IPS DF 4.7 (cell line): ENCODE measurements around the gene TEX54.
"Not testable (repeated sequence)": the region's sequence is repeated elsewhere in the genome, so short reads cannot be mapped to it uniquely, and the experiment has no call there.

Experiments
- DNase-seq: peaks from one replicate; pipeline ENCODE4 v3.0.0-alpha.2; 2013; ENCODE audit warnings: low spot score; ENCODE audit errors: extremely low read depth

Gene TEX54

DNA sequence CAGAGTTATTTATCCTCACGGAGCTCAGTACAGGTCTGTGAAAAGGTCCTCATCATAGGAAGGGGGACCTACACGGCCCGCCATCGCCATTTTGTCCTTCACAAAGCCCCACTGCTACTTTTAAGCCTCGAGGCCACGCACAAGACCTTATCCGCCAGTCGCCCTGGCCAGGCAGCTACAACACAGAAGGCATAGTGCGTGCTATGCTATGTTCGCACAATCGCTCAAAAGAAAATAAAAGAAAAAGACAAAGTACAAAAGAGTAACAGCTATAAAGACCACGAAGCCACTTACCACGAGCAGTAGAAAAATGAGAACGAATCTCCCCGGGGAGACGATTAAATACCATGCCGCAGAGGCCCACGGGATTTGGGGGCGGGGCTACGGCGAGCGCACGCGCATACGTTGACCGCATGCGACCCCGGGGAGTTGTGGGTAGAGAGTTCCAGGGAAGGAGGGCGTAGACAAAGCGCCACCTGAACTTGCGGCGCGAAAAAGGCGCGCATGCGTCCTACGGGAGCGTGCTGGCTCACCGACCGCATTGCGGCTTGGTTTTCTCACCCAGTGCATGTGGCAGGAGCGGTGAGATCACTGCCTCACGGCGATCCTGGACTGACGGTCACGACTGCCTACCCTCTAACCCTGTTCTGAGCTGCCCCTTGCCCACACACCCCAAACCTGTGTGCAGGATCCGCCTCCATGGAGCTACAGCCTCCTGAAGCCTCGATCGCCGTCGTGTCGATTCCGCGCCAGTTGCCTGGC, 23.1 kb upstream of the TEX54 start:
- DNase-seq, result no peak

GRCh38 chr11:62854825-62855570, 22.4 kb upstream of the TEX54 start:
- no peak for DNase-seq

DNA sequence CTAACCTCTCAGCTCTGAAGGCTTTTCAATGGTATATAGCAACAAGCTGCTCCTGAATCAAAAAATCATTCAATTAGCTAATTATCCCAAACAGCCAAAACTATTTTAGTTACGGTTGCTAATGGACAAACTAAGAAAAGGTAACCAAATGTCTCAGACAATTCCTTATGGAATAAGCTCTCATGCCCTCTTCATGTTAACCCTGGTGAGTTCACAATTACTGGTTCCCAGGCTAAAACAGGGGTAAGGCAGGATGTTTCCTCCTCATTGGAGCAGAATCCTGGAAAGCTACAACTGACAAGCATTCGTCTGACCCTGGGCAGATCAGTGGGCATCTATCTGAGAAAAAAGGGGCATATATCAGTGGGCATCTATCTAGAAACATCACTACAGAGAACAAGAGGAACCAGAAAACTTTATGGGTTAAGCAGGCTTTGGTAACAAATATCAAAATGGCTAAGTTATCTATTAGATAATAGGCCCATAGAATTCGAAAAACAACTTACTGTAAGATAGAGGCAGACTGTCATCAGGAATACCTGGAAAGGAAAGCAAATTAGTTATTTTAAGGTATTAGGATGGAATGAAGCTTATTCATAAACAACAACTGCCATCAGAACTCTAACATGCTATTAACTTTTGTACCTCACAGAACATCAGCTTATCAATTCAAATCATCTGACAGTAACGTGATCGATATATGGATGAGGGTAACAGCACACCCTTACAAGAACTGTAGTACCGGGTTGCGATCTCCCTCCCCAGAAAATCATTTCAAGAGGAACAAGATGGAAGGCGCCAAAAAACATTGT, 21.6 kb upstream of the TEX54 start:
- no peak for DNase-seq

DNA sequence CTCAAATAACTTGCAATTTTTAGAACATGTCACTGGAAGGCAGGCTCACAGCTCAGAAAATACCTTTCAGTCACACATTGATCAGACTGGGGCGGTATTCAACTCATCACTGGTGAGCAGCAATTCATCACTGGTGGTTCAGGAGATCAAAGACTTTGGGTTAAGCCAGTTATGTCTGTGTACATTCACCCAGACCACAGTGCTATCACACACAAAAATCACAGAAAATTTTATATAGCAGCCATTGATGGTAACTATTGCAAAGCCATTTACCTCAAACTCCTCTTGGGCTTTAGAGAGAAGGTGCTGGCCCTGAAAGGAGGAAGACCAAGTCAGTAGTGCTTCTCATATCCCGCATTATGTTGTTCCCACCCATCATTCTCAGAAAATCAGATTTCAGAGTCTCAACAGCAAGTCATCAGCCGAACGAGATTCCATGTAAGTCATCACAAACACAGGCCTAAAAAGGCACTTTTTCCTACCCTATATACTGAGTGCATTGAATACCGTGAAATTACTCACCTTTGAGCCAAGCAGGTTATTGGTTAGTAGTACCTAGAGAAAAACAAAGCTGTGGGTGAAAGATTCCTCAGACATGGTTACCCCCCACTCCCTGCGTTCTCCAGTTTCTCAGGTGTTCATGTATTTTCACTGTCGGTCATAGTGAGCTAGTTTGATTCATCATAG, 20.8 kb upstream of the TEX54 start:
- DNase-seq, result no peak

GRCh38 chr11:62852523-62853188, 20.0 kb upstream of the TEX54 start:
- DNase-seq, result no peak

- DNase-seq, result no peak
Measured at GRCh38 chr11:62851807-62852522, 19.3 kb upstream of the TEX54 start.

DNA sequence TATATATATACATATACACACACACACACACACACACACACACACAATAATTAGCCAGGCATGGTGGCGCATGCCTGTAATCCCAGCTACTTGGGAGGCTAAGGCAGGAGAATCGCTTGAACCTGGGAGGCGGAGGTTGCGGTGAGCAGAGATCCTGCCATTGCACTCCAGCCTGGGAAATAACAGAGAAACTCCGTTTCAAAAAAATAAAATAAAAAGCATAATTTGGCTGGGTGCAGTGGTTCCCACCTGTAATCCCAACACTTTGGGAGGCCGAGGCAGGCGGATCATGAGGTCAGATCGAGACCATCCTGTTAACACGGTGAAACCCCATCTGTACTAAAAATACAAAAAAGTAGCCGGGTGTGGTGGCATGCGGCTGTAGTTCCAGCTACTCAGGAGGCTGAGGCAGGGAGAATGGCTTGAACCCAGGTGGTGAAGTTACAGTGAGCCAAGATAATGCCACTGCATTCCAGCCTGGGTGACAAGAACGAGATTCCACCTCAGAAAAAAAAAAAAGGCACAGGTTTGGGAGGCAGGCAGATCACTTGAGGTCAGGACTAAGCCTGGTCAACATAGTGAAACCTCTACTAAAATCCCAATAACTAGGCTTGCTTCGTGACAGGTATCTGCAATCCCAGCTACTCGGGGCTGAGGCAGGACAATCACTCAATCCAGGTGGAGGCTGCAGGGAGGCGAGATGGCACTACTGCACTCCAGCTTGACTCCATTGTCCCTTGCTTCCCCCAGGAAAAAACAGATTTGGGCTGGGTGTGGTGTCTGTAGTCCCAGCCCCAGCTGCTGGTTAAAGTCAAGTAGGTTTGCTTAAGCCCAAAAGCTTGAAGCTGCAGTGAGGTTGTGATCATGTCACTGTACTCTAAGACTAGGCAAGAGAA, 18.5 kb upstream of the TEX54 start:
- peak; percentile 68 for DNase-seq

DNA sequence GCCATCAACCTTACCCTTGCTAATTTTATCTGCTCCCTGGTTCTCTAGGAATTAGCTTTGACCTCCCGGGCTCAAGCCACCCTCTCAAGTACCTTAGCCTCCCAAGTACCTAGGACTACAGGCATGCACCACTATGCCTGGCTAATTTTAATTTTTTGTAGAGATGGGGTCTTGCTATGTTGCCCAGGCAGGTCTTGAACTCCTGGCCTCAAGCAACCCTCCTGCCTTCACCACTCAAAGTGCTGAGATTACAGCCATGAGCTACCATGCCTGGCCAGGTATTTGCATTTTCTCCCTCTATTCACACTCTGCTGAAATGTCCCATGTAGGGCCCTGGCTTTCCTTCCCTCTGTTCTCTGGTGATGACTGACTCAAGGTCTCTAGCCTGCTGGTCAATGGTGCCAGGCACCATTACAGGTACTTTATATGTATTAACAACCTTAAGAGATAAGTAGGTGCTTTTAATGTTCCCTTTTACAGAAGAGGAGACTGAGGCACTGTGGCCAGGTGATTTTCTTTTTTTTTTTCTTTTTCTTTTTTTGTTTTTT, 15.2 kb upstream of the TEX54 start:
- DNase-seq, result no peak

DNA sequence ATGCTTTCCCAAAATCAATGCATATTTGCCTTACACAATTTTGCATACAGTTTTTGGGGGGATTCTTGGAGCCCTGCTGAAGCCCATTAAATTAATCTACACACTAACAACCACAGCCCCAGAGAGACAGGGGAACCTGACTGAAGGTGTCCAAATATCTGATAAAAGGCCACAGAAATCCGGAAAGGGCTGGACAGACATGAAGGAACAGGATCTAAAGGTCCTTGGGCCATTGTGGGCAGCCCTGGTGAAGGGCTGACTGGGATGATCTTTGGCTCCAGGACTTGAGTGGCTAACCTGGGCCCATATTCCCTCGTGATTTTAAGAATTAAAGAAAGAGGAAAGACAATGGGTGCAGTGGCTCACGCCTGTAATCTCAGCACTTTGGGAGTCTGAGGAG, 13.5 kb upstream of the TEX54 start:
- DNase-seq, result no peak

GRCh38 chr11:62844154-62844553, 11.5 kb upstream of the TEX54 start:
- no peak for DNase-seq

- DNase-seq, result no peak
Measured at GRCh38 chr11:62843466-62843865, 10.8 kb upstream of the TEX54 start.

- DNase-seq, result not testable (repeated sequence)
Measured at GRCh38 chr11:62842891-62843290, 10.2 kb upstream of the TEX54 start.

- DNase-seq, result no peak
Measured at GRCh38 chr11:62842171-62842741, 9.6 kb upstream of the TEX54 start.

DNA sequence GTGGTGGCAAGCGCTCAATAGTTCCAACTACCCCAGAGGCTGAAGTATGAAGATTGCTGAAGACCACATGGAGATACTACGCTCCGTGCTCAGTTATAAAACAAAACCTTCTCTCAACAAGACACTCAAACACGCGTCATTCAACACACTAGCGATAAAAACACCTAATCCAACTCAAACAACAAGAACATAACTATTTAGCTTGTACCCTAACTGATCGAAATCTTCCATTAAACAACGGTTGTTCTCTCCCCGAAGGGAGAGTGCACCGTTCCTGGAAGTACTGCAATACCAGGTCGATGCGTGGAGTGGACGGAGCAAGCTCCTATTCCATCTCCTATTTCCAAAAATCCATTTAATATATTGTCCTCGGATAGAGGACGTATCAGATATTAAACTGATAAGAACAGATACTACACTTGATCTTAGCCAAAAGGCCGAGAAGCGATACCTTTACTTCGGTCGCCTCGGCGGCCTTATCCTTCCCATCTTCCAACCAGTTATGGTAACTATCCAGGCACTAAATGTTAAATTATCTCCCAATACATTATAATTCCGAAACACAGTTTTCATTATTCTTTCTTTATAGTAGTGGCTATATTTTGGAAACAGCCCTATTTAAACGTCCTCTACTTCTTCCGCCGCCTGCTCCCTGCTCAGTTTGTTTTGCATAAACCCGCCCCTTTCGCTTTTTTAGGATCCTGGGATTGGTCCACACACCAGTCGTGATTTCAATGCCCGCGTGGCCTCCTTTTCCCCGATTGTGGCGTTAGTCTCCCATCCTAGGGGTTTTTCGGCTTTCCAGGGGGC, 8.9 kb upstream of the TEX54 start:
- peak; percentile 99 for DNase-seq

GRCh38 chr11:62840721-62841360, 8.2 kb upstream of the TEX54 start:
- not testable (repeated sequence) for DNase-seq

GRCh38 chr11:62839050-62839945, 6.7 kb upstream of the TEX54 start, which contains the start of gene WDR74:
Gene WDR74, minus strand, starts transcription at chr11:62839590. Its CDS starts 20 bp downstream, at chr11:62839570.
- peak; percentile 74 for DNase-seq
